ENCODE data around the gene ADCY6.

ADCY6 gene

GRCh38 chr12:48815126-48816110 is 26.5 kb upstream of the ADCY6 start:
- DNase-seq: peak; percentile 72

- DNase-seq: peak; percentile 44
These were observed 25.6 kb upstream of the ADCY6 start for GRCh38 chr12:48814262-48815125.

GRCh38 chr12:48813465-48814261 is 24.8 kb upstream of the ADCY6 start:
- no peak for DNase-seq

- no peak for DNase-seq
These were observed 23.5 kb upstream of the ADCY6 start for GRCh38 chr12:48812389-48812788.

DNA sequence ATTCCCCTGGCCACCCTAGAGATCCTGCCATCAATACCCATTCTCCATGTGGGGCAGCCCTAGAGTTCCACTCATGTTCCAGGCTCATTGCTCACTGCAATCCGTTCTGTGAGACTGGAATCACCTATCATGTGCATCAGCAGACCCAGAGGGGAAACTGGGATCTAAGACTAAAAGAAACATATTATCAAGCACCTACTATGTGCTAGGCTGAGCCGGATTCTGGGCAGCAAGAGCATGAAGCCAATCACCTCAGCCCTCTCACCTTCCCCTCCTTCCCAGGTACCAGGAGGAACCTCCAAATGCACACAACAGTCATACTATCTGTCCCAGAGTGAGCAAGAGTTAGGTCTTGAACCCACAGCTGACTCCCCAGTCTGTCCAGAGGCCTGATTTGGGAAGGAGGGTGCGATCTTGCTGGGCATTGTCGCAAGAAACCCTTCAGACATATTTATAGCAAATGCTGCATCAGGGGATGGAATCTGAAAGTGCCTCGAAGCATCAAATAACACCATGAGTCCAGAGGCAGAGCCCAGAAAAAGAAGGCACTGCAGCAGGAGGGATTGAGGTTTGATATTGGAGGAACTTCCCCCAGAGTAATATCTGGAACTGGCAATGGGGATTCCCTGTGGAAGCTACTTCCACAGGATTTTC is 22.7 kb upstream of the ADCY6 start:
- DNase-seq: no peak

- no peak for DNase-seq
These were observed 22.1 kb upstream of the ADCY6 start for GRCh38 chr12:48810903-48811431.

DNA sequence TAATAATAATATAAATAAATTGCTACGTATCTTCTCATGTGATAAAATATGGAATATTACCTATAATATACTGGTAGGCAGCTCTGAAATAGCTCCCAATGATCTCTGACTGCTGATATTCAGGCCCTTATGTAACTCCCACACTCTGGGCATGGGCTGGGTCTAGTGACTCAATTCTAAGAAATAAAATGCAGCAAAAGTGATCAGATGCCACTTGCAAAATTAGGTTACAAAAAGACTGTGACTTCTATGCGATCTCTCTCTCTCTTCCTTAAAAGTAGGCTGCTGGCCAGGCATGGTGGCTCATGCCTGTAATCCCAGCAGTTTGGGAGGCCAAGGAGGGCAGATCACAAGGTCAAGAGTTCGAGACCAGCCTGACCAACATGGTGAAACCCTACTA is 19.1 kb upstream of the ADCY6 start:
- no peak for DNase-seq

GRCh38 chr12:48803675-48804074 is 14.8 kb upstream of the ADCY6 start:
- no peak for DNase-seq

DNA sequence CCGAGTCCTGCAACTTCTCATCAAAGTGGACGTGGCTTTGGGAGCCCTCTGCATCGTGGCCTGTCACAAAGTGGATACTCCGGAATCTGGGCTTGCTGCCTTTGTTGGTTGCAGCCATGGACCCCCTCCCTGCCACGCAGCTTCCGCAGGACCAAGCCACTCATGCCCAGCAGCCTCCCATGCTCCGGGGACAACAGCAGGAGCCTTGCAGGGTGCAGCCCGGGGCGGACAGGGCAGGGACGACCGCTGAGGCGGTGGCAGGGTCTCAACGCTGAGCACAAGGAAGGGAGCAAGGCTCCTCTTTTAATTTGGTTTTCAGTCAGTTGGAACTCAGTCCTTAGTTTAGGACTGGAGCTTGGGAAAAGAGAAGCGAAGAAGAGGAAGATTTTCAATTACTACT is 12.1 kb upstream of the ADCY6 start:
- DNase-seq: no peak

GRCh38 chr12:48800457-48800856 is 11.6 kb upstream of the ADCY6 start:
- no peak for DNase-seq

- DNase-seq: no peak
These were observed 8.1 kb upstream of the ADCY6 start for GRCh38 chr12:48796976-48797375.

- DNase-seq: peak; percentile 79
These were observed 6.9 kb upstream of the ADCY6 start for GRCh38 chr12:48795550-48796455.

GRCh38 chr12:48794870-48795269 is 6.0 kb upstream of the ADCY6 start:
- no peak for DNase-seq

DNA sequence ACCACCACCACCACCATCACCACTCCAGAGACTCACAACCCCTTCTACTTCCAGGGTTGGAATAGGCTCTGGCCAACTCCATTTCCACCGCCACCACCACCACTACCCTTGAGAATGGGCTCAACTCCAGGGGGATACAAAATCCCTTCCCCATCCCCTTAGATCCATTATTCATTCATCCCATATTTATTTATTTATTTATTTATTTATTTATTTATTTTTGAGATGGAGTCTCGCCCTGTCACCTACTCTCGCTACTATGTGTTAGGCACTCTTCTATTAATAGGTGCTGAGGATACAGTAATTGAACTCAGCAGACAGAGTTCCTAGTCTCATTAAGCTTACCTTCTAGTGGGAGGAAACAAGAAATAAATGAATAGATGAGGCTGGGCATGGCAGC is 4.8 kb upstream of the ADCY6 start:
- DNase-seq: no peak

GRCh38 chr12:48789858-48790326 is 1.0 kb upstream of the ADCY6 start:
- no peak for DNase-seq

DNA sequence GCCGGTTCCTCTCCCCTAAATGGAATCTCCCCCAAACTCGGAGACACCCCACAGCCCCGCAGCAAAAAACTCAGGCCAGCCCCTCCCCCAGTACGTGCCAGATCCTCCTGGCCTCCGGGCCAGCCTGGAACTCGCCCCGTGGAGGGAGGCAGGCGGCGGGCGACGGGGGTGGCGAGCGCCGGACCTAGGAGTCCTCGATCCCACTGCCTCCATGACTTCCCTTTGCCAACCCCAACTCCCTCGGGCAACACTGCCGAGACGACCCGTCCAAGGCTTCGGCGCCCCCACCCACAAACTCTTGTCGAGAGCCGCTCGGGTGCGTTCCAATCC is 400 bp downstream of the ADCY6 start:
- no peak for DNase-seq

- DNase-seq: no peak
These were observed 932 bp downstream of the ADCY6 start for GRCh38 chr12:48787791-48788523.

DNA sequence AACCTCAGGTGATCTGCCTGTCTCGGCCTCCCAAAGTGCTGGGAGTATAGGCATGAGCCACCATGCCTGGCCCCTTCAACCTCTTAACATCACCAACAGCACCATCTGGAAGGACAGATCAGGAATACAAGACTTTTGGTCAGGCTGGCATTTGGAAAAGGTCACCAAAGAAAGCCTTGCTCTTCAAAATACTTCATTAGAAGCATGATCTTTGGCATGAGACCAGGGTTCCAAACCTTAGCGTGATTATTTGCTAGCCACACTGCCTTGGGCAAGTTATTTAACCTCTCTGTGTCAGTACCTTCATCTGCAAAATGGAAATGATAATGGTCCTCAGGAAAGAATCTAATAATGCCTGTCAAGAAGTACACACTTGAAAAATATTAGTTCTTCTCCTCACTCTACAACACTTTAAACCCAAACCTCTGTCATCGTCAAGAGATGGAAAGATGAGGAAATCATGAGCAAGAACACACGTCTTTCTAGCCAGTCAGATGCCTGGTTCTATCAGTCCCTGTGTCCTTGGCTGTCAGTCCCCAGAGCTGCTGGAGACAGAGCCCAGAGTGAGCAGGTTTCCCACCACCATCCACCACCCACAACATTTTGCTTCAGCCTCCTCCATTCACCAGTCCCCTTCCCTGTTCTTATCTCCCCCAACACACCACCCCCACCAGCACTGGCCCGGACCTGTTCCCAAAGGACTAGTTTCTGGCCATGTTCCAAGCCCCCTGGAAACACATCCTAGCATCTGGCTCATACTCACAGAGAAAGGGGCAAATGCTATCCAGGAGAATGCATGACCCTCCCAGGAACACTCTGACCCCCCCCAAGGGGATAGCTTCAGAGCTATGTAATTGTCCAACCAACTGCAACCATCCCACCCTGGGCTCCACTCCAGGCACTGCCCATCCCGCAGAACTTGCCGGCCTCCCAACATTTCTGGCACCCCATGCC is 2.0 kb downstream of the ADCY6 start:
- DNase-seq: no peak

DNA sequence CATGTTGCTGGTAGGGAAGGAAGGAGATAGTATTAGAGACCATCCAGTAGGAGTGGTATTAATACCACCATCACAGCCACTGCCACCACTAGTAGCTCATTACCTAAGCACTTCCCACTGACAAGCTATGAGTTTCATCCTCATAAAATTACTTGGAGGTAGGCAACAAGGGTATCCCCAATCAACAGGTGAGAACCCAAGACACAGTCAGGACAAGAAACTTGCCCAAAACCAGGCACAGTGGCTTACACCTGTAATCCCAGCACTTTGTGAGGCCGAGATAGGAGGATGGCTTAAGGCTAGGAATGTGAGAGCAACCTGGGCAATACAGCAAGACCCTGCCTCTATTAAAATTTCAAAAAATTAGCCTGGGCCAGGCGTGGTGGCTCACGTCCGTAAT is 5.5 kb downstream of the ADCY6 start:
- DNase-seq: no peak
